ENCODE data around the gene CDH16. TPM values are rescaled to one million over a fixed set of nuclear protein-coding genes. Genes with fewer than 3 reads are reported as not detected.

Gene CDH16
- total and polyA plus RNA-seq, 2 experiments from 2014 or later, result not detected

GRCh38 chr16:66946541-66946940 lies 27.9 kb upstream of the CDH16 start:
- no peaks in the 10 kb centered on the region for H3K36me3 ChIP-seq (ENCODE audit: insufficient read depth)
- peaks cover 43% of the 10 kb centered on the region for H3K27me3 ChIP-seq (ENCODE audit: insufficient read depth)
- no peaks in the 10 kb centered on the region for H3K9me2 ChIP-seq (ENCODE audit: insufficient read depth)
- ATAC-seq (no peak), DNase-seq (ENCODE audit: low spot score) (no peak)
- H3K4me3 ChIP-seq, result no peak overlapping the region
- no peak for TF ChIP-seq STAT1 (IDR thresholded peaks at IDR 0.05; ENCODE audit: unreplicated experiment)
- TF ChIP-seq, protein P1, sequence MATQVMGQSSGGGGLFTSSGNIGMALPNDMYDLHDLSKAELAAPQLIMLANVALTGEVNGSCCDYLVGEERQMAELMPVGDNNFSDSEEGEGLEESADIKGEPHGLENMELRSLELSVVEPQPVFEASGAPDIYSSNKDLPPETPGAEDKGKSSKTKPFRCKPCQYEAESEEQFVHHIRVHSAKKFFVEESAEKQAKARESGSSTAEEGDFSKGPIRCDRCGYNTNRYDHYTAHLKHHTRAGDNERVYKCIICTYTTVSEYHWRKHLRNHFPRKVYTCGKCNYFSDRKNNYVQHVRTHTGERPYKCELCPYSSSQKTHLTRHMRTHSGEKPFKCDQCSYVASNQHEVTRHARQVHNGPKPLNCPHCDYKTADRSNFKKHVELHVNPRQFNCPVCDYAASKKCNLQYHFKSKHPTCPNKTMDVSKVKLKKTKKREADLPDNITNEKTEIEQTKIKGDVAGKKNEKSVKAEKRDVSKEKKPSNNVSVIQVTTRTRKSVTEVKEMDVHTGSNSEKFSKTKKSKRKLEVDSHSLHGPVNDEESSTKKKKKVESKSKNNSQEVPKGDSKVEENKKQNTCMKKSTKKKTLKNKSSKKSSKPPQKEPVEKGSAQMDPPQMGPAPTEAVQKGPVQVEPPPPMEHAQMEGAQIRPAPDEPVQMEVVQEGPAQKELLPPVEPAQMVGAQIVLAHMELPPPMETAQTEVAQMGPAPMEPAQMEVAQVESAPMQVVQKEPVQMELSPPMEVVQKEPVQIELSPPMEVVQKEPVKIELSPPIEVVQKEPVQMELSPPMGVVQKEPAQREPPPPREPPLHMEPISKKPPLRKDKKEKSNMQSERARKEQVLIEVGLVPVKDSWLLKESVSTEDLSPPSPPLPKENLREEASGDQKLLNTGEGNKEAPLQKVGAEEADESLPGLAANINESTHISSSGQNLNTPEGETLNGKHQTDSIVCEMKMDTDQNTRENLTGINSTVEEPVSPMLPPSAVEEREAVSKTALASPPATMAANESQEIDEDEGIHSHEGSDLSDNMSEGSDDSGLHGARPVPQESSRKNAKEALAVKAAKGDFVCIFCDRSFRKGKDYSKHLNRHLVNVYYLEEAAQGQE (IDR thresholded peaks at IDR 0.05; ENCODE audit: unreplicated experiment), result no peak
- TF ChIP-seq, protein P2, sequence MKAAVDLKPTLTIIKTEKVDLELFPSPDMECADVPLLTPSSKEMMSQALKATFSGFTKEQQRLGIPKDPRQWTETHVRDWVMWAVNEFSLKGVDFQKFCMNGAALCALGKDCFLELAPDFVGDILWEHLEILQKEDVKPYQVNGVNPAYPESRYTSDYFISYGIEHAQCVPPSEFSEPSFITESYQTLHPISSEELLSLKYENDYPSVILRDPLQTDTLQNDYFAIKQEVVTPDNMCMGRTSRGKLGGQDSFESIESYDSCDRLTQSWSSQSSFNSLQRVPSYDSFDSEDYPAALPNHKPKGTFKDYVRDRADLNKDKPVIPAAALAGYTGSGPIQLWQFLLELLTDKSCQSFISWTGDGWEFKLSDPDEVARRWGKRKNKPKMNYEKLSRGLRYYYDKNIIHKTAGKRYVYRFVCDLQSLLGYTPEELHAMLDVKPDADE (IDR thresholded peaks at IDR 0.05), result no peak
- TF ChIP-seq EZH2 (IDR thresholded peaks at IDR 0.05; ENCODE audit: low read depth, unreplicated experiment), result no peak
- no peak for TF ChIP-seq ZNF114 (CRISPR knock-in tag; IDR thresholded peaks at IDR 0.05)
- no peak for TF ChIP-seq ZNF331 (CRISPR knock-in tag; IDR thresholded peaks at IDR 0.05; ENCODE audit: low read depth)
- no peak for TF ChIP-seq CREB1 (CRISPR knock-in tag; IDR thresholded peaks at IDR 0.05; ENCODE audit: low read depth)
- no peak for TF ChIP-seq ZNF462 (CRISPR knock-in tag; IDR thresholded peaks at IDR 0.05)
- no peak for TF ChIP-seq POLR2AphosphoS5 (IDR thresholded peaks at IDR 0.05; ENCODE audit: low read depth)
- no peak for TF ChIP-seq CTCF (conservative IDR thresholded peaks at IDR 0.05; ENCODE audit: low read depth in 2 of 2)
- no peak for TF ChIP-seq NANOG (IDR thresholded peaks at IDR 0.05; ENCODE audit: borderline replicate concordance)
- TF ChIP-seq JUNB (IDR thresholded peaks at IDR 0.05; ENCODE audit: unreplicated experiment), result no peak
- TF ChIP-seq EZH2phosphoT487 (IDR thresholded peaks at IDR 0.05; ENCODE audit: unreplicated experiment), result no peak
- H3K79me2 ChIP-seq (replicated peaks; ENCODE audit: insufficient read depth), result no peaks in the 10 kb centered on the region
- Mint-ChIP-seq H3K36me3 (ENCODE audit: low read depth) (peaks cover 14% of the 10 kb centered on the region), H3K4me1 (no peaks in the 10 kb centered on the region; the same call in 2 of the 3 replicates), H3K9me3 (peaks cover 5% of the 10 kb centered on the region; the same call in 2 of the 3 replicates), H3K27me3 (ENCODE audit: insufficient read depth, low read depth, poor library complexity) (peaks cover 33% of the 10 kb centered on the region), H3K4me3 (no peak overlapping the region), H3K27ac (no peak overlapping the region)
- no peak overlapping the region for H2AFZ ChIP-seq
- no peaks in the 10 kb centered on the region for H4K20me1 ChIP-seq (replicated peaks; ENCODE audit: insufficient read depth)
- H3K4me1 ChIP-seq (ENCODE audit: insufficient read depth), result peaks cover 3% of the 10 kb centered on the region; the same call in 1 of the 2 replicates
- no peaks in the 10 kb centered on the region for H3F3A ChIP-seq (replicated peaks; ENCODE audit: low read depth)
- no peak overlapping the region for H3K4me2 ChIP-seq
- H3K27ac ChIP-seq (ENCODE audit: low read depth), result no peak overlapping the region

All from GM23338 (cell line).